ENCODE measurements around the gene OR6Q1.

OR6Q1 gene

GRCh38 chr11:58058276-58059006 is 27.7 kb downstream of the OR6Q1 start:
- no peak for DNase-seq

DNA sequence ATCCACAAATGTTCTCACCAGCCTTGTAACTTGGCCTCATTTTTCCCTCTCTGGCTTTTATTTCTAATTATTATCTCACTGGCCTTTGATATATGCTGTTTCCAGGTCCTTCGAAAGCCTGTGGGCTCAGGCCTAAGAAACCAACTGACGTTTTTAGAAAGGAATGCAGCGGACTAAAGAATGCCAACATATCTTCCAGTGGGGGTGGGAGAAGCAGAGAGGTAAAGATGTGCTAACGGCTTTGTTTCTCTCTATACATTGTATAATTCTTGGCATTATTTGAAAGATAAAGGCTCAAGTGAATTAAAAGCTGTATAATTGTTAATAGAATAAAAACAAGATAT is 28.2 kb downstream of the OR6Q1 start:
- no peak for DNase-seq

GRCh38 chr11:58060535-58060934 is 29.8 kb downstream of the OR6Q1 start:
- DNase-seq, result no peak

- no peak for DNase-seq
Measured at GRCh38 chr11:58060939-58061672, 30.4 kb downstream of the OR6Q1 start.

DNA sequence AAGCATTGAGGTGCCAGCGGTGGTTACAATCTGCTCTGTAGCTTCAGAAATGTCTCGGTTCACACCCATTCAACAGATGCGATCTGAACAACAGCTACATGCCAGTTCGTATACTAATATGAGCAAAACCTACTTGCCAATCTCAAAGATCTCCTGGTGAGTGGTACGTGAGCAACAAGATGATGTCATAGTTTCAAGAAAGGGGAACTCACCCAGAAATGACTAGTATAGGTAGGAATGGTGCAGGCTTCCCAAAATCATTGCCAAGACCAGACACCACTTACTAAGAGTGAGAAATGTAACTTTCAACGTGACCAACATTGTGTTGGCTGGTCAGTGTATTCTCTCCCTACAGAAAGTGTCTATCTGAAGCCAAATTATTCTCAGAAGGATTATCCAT is 31.1 kb downstream of the OR6Q1 start:
- no peak for DNase-seq

- DNase-seq, result no peak
Measured at GRCh38 chr11:58067685-58068084, 36.9 kb downstream of the OR6Q1 start.

- DNase-seq, result no peak
Measured at GRCh38 chr11:58068655-58069054, 37.9 kb downstream of the OR6Q1 start.

GRCh38 chr11:58070585-58070984 is 39.8 kb downstream of the OR6Q1 start:
- DNase-seq, result no peak

GRCh38 chr11:58075781-58076180 is 45.0 kb downstream of the OR6Q1 start:
- DNase-seq, result no peak
